Measurements from ENCODE around the gene IQCF5.
"Not testable (repeated sequence)": the region's sequence is repeated elsewhere in the genome, so short reads cannot be mapped to it uniquely, and the experiment has no call there.

IQCF5 gene

DNA sequence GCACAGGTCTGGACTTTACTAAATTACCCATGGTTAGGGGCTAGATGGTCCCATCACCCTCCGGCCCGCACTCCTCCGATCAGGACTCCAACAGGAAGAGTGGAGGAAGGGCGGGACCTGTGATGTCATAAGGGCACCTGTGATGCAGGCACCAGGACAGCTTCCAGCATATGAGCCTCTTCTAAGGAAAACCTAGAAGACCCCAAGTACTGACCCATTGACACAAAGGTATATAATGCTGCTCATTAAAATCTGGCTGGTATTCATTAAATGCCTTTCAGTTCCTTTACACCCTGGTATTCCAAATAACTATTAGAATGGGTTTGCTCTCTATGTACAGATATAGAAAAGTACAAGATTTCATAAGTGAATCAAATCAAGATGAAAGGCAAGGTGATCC is at the start of gene IQCF5:
IQCF5 (minus strand) TSS at position 101 of the 400 bp plus-strand sequence; CDS start at position 31, 70 bp downstream.
- no peak for DNase-seq (ENCODE audit: low read depth, low spot score)

DNA sequence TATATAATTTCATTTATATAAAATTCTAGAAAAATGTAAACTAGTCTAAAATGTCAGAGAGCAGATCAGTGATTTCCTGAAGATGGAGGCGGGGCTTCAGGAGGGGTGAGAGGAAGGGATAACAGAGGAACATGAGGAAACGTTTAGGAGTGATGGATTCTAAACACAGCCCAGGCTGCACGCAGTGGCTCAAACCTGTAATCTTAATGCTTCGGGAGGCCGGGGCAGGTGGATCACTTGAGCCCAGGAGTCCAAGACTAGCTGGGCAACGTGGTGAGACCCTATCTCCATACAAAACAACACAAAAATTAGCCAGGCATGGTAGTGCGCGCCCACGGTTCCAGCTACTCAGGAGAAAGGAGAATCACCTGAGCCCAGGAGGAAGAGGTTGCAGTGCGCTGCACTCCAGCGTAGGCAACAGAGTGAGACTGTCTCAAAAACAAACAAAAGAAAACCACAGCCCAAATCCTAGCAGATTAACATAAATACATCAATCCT is 45.7 kb upstream of the IQCF5 start:
- DNase-seq (ENCODE audit: low read depth, low spot score), result no peak

DNA sequence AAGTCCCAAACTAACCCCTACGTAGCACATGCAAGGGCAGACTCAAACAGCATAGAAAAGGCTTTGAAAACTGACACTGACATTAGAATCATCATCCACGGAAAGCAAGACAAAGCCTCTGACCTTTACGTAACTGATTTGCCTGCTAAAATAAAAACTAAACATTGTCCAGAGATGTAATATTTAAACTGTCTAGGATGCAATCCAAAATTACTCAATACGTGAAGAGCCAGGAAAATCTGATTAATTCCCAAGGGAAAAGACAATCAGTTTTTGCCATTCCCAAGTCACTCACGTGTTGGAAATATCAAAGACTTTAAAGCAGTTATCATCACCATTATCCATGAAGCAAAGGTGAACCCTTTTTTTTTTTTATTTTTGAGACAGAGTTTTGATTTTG is 41.0 kb upstream of the IQCF5 start:
- DNase-seq (ENCODE audit: low read depth, low spot score), result no peak

DNA sequence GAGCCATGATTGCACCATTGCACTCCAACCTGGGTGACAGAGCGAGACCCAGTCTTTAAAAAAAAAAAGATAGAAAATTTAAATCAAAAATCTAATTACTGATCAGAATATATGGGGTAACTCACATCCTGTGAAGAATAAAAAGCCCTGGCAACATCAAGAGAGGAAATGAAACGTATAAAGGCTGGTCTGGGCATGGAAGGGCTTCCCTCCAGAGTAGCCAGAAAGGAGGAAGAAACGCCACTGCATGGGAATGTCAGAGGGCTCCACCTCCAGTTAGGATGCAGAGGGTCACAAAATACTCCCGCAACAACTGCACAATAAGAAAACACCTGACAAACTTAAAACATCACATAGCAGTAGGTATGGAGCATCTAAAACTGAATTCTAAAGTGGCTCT is 32.6 kb upstream of the IQCF5 start:
- DNase-seq (ENCODE audit: low read depth, low spot score), result no peak

DNA sequence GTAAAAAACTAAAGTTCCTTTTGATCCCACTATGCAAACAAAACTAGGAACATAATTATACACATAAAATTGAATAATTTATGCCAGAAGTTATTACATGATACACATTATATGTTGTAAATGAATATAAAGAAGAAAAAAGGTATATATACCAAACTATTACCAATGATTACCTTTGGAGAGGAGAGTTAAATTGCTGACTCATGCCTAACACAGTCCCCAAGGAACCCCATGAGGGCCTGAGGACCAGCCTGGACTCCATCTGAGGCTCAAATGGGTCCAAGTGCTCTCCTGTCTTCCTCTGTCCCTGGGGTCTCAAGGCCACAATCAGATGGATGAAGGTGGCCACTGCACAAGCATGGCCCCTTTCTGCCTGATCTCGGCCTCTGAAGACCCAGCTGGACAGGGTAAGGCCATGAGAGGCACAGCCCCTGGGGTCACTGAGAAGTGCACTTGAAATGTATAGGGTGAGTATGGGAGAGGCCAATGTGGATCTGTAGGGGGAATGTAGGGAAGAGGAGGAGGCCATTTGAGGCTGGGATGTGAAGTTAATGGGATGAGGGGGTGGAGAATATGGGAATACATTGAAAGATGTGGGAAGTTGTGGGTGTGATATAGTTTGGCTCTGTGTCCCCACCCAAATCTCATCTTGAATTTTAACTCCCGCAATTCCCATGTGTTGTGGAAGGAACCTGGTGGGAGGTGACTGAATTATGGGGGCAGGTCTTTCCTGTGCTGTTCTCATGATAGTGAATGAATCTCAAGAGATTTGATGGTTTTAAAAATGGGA is 28.8 kb upstream of the IQCF5 start:
- DNase-seq (ENCODE audit: low read depth, low spot score), result no peak

DNA sequence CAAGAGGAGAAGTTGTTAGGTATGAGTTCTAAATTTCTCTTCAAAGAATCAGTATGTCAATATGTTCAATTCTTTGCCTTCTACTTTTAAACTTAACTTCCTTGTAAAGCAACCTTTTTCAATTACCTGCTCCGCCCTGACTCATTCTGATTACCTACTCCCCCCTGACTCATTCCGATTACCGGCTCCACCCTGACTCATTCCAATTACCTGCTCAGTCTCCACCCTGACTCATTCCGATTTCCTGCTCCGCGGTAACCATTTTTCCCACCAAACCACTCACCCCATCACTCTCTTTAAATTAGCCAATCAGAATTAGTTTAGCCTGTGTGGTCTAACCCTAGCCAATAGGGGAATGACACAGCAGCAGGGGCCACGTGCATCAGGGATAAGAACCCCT is 27.0 kb upstream of the IQCF5 start:
- peak; percentile 9 for DNase-seq (ENCODE audit: low read depth, low spot score)

DNA sequence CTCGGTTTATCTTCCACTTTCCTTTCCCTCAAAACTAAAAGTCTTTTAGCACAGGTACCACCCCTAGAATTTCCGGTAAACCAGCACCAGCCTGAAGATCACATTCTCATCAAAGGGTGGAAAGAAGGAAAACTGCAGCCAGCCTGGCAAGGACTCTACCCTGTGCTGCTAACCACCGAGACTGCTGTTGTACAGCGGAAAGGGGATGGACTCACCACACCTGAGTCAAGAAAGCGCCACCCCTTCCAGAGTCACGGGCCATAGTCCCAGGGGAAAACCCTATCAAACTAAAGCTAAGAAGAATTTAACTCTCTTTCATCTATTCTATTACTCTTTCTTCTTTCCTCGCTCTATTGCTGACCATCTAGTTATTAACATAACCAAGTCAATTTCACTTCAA is 24.6 kb upstream of the IQCF5 start:
- not testable (repeated sequence) for DNase-seq (ENCODE audit: low read depth, low spot score)

DNA sequence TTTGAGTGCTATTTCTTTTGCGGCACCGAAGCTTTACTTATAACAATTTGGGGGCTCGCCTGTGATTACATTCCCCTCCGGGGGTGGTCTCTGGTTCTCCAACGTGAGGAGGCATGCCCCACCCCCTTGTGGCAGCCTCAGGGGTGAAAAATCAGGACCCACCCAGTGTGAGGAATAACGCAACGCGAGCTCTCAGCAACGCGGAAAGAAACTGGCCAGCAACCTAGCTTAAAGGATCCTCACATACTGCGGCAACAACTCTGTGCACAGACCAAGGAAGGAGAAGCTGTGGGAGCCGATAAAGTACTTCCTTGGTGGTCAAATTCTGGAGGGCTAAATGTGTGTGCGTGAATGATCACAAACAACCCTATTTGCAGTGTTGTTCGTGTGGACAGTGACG is 22.0 kb upstream of the IQCF5 start:
- DNase-seq (ENCODE audit: low read depth, low spot score), result no peak

DNA sequence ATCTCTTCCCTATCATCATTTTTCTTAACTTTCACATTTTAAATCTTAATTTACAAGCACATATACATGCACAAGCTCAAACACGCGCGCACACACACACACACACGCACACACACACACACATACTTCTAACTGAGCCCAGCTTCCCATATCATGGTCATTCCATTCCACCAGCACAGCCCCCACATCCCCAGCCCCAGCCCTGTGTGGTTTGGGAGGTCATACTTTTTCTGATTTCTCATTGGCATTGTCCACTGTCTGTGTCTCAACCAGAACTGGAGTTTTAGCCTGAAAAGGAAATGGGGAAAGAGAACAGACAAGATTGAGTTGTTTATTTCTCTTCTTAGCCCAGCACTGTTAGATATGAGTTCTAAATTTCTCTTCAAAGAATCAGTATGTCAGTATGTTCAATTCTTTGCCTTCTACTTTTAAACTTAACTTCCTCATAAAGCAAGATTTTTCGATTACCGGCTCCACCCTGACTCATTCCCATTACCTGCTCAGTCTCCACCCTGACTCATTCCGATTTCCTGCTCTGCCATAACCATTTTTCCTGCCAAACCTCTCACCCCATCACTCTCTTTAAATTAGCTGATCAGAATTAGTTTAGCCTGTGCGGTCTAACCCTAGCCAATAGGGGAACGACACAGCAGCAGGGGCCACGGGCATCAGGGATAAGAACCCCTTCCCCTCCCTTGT is 21.4 kb upstream of the IQCF5 start:
- DNase-seq (ENCODE audit: low read depth, low spot score), result no peak

DNA sequence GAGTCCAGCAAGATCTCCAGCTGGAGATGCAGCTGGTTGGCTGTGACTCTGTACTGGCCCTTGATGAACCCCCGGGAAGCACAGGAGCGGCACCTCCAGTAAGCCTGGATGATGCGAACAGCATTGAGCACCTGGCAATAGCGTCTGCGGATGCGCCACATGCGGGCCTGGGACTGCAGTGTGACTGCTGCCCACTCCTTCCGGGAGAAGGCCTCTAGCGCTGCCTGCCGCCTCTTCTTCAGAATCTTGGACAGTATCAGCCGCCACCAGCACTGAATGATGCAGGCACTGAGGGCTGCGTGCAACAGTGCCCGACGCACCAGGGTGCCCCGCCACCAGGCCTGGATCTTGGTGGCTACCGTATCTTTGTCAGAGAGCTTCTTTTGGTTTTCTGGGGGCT is 19.5 kb upstream of the IQCF5 start:
- no peak for DNase-seq (ENCODE audit: low read depth, low spot score)

DNA sequence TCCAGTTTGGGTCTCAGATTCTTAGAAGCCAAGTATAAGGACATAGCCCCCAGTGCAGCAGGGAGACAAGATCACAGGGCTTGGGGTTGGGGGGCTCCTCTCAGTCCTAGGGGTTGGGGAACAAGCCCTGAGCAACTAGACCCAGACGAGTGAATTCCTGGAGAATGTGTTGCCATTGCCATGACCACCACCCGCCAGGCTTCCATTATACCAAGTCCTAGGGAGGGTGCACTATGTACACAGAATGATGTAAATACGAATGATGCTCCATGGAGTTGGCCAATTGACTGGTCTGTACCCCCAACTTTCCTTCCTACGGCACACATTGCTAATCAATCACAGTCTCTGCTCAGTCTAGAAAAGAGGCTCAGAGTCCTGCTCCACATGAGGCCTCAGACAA is 19.0 kb upstream of the IQCF5 start:
- DNase-seq (ENCODE audit: low read depth, low spot score), result no peak

DNA sequence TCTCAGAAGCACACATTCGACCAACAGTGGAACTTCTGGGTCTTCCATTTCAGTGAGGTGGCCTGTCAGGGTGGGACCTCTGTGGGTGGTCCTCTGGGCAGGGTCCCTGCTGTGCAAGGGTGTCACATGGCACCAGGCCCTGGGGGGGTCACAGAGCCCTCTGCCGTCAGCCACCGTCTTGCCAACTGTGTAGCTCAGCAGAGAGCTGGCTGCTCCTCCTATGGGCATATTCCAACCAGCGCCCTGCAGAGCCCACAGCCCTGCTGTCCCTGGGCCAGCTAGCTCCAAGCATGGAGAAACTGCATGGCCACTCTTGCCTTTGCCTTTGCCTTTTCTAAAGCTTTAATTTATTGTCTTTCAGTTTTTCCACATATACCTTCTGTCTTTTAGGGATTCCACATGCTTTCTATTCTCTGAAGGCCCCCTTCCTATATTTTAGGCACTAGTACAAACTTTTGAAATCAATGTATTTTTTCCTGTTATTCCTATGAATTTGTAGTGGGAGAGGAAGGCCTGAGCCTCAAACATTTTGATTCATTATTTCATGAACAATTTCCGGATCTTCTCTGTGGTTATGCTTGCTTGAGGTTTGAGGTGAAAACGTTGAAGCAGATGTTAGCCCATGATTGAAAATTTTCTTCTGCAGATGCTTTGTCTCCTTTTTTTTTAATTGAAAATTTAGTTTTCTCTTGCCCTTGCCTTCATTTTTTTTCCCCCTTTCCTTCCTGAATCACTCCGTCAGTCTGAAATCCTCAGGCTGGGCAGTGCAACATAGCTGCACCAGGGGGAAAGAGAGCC is 16.0 kb upstream of the IQCF5 start:
- DNase-seq (ENCODE audit: low read depth, low spot score), result no peak

DNA sequence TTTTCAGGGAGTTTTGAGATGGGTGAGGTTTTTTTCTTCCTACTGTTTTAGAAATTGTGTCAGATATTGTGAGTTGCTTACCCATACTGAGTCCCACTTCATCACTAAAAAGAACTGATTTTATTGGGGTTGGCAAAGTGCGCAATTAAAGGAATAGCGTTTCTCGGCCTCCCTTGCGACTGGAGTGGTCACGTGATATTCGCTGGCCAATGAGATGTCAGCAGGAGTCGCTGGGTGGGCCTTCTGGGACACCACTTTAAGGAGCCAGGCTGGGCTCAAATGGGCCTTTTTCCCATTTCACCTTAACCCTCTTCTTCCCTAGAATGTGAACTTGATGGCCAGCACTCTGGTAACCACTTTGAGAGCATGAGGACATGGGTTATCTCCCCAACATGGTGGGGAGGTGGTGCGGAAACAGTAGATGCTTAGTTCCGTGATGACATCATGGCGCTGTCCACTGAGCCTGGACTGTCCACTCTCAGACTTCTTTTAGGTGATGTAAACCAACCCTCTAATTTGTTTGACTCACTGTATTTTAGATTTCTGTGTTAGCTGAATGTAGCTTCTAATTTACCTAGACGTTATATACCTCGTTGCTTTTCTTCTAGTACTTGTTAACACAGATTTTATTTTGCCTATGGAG is 13.2 kb upstream of the IQCF5 start:
- DNase-seq (ENCODE audit: low read depth, low spot score), result no peak

DNA sequence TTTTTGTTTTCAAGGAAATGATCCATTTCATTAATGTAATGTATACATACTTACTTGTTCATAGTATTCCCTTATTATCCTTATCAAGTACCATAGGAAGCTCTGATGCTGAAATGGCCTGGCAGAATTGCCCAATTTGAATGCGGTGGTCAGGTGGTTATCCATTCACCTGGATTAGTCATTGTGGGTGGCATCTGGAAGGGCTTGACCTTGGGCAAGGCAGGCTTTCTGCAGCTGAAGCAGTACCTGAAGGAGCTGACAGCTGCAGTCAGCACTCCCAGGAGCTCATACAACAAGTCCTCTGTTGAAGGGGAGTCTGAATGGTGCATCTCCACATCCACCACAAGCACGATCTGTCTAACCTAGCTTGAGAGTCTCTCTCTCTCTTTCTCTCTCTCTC is 12.2 kb upstream of the IQCF5 start:
- DNase-seq (ENCODE audit: low read depth, low spot score), result no peak

DNA sequence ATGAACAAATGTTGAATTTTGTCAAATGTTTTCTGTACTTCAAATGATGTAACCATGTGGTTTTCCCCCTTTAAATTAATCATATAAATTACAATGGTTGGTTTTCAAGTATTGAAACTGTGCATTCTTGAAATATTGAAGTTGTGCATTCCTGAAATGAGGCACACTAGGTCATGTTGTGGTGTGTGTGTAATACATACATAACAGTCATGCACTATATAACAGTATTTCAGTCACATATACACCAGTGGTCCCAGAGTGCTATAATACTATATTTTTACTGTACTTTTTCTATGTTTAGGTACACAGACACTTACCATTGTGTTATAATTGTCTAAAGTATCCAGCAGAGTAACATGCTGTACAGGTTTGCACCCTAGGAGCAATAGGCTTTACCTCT is 11.0 kb upstream of the IQCF5 start:
- no peak for DNase-seq (ENCODE audit: low read depth, low spot score)

DNA sequence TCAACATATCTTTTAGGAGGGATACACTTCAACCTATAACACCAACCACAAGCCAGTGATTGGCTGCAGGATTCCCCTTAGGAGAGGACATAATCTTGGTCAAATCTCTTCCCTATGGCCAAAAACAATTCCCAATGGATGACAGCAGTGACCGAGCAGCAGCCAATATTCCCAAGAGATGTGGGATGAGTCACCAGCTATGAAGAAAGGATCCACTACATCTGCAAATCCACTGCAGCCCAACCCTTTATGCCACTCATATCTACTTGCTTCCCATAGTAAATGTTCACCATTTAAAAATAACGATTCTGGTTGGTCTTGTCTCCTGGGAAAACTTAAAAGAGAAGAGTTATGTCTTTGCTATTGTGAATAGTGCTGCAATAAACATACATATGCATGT is 4.5 kb upstream of the IQCF5 start:
- no peak for DNase-seq (ENCODE audit: low read depth, low spot score)

DNA sequence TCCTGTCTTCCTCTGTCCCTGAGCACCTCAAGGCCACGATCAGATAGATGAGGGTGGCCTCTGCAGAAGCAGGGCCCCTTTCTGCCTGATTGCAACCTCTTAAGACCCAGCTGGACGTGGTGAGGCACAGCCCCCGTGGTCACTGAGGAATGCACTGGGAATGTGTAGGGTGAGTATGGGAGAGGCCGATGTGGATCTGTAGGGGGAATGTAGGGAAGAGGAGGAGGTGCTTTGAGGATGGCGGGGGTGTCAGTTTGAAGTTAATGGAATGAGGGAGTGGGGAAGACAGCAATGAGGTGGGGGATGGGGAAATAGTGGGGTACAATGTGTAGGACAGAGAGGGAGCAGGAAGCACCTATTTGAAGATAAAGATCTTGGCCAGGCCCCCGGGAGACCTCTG is 785 bp upstream of the IQCF5 start:
- no peak for DNase-seq (ENCODE audit: low read depth, low spot score)

DNA sequence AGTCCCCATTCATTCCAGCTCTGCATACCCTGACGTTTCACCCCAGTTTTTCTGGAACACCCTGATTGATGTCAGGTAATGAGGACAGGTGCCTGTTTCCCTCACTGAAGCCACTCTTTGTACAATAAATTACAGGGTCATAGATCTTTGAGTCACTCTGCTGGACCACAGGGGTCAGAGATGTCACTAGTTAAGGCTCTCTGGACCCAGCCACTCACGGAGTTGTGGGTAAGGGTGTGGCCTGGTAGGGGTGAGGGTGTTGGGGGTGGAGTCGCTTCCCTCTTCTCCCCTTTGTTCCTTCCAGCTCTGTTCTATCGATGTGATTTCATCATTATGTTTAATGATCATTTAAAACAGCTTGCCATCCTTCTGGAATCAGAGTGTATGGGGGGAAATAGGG is 512 bp downstream of the IQCF5 start:
- no peak for DNase-seq (ENCODE audit: low read depth, low spot score)

DNA sequence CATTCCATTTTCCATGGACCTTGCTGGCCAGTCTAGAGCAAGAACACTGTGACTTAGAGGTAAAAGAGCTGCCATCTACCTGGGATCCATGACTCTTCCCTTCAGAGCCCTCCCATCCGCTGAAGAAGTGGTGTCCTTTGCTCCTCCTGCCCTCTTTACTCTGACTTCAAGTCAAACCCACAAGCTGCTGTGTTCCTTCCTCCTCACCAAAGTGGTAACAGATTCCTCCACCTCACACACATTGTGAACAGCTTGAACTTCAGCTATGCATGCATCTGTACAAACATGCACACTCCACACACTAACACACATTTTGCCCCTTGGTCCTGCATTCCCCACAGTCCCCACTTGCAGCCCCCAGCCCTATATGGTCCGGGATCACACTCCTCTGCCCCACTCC is 990 bp downstream of the IQCF5 start:
- no peak for DNase-seq (ENCODE audit: low read depth, low spot score)

DNA sequence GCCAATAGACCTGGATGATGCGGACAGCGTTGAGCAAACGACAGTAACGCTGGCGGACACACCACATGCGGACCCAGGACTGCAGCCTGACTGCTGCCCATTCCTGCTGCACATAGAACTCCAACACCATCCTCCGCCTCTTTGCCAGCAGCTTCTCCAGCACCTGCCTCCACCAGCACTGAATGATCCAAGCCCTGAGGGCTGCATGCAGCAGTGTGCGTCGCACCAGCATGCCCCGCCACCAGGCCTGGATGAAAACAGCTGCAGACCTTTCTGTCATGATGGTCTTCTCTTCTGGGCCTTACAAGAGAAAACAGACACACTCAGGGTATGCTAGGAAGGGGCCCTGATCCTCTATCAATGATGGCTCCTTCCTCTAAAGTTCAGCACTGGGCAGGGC is 1.5 kb downstream of the IQCF5 start:
- DNase-seq (ENCODE audit: low read depth, low spot score), result no peak

DNA sequence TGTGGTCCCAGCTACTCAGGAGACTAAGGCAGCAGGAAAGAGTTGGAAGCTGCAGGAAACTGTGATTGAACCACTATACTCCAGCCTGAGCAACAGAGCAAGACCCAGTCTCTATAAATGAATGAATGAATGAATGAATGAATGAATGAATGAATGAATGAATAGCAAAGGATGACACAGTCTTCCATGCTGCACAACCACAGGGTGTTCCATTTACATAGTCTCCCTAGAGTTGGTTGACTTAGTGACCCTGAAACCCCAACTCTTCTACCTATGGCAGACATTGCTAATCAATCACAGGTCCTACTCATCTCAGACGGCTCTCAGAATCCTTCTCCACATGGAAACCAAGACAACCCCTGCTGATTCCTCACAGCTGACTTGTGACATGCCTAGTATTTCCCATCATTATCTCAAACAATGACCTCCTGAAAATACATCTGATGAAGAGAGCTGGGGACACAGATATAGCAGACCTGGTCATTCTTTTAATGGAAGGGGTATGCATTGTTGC is 2.1 kb downstream of the IQCF5 start:
- DNase-seq (ENCODE audit: low read depth, low spot score), result no peak

DNA sequence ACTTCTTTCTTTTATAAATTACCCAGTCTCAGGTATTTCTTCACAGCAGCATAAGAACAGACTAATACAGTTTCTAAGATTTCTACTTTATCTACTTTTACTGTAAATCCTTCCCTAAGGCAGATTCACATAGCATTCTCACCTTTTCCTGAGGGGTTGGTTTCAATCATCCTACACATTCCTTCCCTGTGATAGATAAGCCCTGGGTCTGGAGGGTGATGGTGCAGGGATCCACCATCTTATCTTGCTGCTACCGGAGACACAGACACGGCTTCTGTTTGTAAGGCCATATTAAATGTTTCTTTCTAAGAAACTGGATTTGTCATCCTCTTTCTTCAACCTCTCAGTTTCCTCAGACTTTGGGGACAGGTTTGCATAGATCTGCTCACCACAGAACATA is 6.1 kb downstream of the IQCF5 start:
- no peak for DNase-seq (ENCODE audit: low read depth, low spot score)

Measured in astrocyte of the hippocampus (primary cell).